ENCODE results near the gene RAB14.

Gene RAB14

DNA sequence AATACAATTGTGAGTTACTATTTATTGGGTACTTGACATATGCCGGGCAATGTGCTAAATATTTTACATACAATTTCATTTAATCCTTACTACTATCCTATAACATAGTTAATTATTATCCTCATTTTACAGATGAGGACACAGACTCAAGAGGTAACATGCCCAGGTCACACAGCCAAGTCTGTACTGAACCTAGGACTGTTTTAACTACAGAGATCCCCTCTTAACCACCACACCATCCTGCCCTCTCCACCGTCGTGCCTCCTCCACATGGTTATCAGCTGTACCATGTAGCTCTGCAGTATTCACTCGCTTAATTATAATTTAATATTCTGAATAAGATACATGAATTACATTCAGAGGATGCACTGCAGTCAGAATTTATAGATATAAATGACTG is 5.3 kb downstream of the RAB14 start:
- no peak overlapping the region for H3K27ac ChIP-seq (replicated peaks)
- DNase-seq (ENCODE audit: low read depth in 1 of 2, low spot score in 1 of 2): no peak
- no peak overlapping the region for H3K4me3 ChIP-seq (replicated peaks; ENCODE audit: insufficient read depth, low read length)
- no peak for TF ChIP-seq SPI1 (IDR thresholded peaks at IDR 0.05; ENCODE audit: borderline replicate concordance, low read depth)
- no peak for TF ChIP-seq GABPA (IDR thresholded peaks at IDR 0.05; ENCODE audit: low read depth)
- TF ChIP-seq, protein P1, sequence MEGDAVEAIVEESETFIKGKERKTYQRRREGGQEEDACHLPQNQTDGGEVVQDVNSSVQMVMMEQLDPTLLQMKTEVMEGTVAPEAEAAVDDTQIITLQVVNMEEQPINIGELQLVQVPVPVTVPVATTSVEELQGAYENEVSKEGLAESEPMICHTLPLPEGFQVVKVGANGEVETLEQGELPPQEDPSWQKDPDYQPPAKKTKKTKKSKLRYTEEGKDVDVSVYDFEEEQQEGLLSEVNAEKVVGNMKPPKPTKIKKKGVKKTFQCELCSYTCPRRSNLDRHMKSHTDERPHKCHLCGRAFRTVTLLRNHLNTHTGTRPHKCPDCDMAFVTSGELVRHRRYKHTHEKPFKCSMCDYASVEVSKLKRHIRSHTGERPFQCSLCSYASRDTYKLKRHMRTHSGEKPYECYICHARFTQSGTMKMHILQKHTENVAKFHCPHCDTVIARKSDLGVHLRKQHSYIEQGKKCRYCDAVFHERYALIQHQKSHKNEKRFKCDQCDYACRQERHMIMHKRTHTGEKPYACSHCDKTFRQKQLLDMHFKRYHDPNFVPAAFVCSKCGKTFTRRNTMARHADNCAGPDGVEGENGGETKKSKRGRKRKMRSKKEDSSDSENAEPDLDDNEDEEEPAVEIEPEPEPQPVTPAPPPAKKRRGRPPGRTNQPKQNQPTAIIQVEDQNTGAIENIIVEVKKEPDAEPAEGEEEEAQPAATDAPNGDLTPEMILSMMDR (IDR thresholded peaks at IDR 0.05; ENCODE audit: insufficient read depth, low read length): no peak
- TF ChIP-seq POLR2AphosphoS5 (IDR thresholded peaks at IDR 0.05; ENCODE audit: low read depth): no peak
- TF ChIP-seq, protein P2, sequence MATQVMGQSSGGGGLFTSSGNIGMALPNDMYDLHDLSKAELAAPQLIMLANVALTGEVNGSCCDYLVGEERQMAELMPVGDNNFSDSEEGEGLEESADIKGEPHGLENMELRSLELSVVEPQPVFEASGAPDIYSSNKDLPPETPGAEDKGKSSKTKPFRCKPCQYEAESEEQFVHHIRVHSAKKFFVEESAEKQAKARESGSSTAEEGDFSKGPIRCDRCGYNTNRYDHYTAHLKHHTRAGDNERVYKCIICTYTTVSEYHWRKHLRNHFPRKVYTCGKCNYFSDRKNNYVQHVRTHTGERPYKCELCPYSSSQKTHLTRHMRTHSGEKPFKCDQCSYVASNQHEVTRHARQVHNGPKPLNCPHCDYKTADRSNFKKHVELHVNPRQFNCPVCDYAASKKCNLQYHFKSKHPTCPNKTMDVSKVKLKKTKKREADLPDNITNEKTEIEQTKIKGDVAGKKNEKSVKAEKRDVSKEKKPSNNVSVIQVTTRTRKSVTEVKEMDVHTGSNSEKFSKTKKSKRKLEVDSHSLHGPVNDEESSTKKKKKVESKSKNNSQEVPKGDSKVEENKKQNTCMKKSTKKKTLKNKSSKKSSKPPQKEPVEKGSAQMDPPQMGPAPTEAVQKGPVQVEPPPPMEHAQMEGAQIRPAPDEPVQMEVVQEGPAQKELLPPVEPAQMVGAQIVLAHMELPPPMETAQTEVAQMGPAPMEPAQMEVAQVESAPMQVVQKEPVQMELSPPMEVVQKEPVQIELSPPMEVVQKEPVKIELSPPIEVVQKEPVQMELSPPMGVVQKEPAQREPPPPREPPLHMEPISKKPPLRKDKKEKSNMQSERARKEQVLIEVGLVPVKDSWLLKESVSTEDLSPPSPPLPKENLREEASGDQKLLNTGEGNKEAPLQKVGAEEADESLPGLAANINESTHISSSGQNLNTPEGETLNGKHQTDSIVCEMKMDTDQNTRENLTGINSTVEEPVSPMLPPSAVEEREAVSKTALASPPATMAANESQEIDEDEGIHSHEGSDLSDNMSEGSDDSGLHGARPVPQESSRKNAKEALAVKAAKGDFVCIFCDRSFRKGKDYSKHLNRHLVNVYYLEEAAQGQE (IDR thresholded peaks at IDR 0.05; ENCODE audit: insufficient replicate concordance, low read depth): no peak
- no peaks in the 10 kb centered on the region for H3K27me3 ChIP-seq (ENCODE audit: insufficient read depth, poor library complexity, severe bottlenecking)

DNA sequence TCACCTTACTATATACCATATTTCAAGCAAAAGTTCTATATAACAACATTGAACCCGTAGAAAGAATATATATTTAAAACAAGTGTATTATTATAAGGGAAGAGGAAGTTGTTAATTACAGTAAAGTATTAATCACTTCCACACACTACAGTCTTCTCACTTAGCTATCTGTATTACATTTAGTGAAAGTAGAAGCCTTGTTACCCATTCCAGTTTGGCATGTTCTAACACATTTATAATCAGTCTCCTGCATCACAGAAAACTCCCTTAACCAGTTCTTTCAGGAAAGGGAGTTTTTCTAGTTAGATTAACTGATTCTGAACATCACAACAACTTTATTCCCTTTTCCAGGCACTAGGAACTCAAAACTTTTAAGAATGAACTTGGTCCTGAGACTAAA is 6.9 kb downstream of the RAB14 start:
- DNase-seq (ENCODE audit: low read depth in 1 of 2, low spot score in 1 of 2): no peak
- TF ChIP-seq POLR2AphosphoS5 (IDR thresholded peaks at IDR 0.05; ENCODE audit: low read depth): no peak
- TF ChIP-seq SPI1 (IDR thresholded peaks at IDR 0.05; ENCODE audit: borderline replicate concordance, low read depth): no peak
- TF ChIP-seq, protein P1 (IDR thresholded peaks at IDR 0.05; ENCODE audit: insufficient read depth, low read length): no peak

DNA sequence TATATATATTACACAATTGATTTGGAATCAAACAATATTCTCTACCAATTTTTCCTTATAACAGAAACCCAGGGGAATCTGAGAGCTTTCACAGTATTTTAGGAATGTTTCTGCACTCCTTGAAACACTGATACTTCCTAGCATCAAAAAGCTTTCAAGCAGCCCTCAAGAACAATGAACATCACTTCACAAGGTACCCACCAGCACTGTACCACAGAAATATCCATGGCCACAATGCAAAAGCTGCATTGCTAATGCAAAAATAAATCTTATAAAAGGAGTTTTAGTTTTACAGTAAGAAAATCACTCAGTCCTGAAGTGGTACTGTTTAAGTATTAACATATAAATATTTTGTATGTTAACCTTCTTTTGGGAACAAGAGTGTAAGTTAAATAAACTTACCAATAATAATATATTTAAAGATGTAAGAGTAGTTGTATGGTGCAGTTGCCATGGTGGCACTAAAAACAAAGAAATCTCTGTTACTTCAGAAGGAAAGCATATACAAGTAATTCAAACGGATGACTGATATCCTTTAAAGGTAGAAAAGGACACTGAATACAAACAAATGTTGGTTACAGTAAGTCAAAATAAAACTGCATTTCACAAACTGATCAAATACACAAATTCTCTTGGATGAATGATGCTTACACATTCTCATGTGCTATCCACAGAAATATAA is 8.6 kb downstream of the RAB14 start:
- no peak for DNase-seq (ENCODE audit: low read depth in 1 of 2, low spot score in 1 of 2)
- TF ChIP-seq POLR2AphosphoS5 (IDR thresholded peaks at IDR 0.05; ENCODE audit: low read depth): no peak
- no peak for TF ChIP-seq SPI1 (IDR thresholded peaks at IDR 0.05; ENCODE audit: borderline replicate concordance, low read depth)
- TF ChIP-seq, protein P2 (IDR thresholded peaks at IDR 0.05; ENCODE audit: insufficient replicate concordance, low read depth): no peak
- TF ChIP-seq GABPA (IDR thresholded peaks at IDR 0.05; ENCODE audit: low read depth): no peak
- TF ChIP-seq, protein P1 (IDR thresholded peaks at IDR 0.05; ENCODE audit: insufficient read depth, low read length): no peak
- no peaks in the 10 kb centered on the region for H3K27me3 ChIP-seq (ENCODE audit: insufficient read depth, poor library complexity, severe bottlenecking)
- no peak overlapping the region for H3K27ac ChIP-seq (replicated peaks)
- H3K4me3 ChIP-seq (replicated peaks; ENCODE audit: insufficient read depth, low read length): no peak overlapping the region

More for the DNA sequence above, 6.9 kb downstream of the RAB14 start:
- Histone ChIP-seq H3K27ac (replicated peaks) (no peak overlapping the region), H3K27me3 (ENCODE audit: insufficient read depth, poor library complexity, severe bottlenecking) (no peaks in the 10 kb centered on the region), H3K4me3 (replicated peaks; ENCODE audit: insufficient read depth, low read length) (no peak overlapping the region)

DNA sequence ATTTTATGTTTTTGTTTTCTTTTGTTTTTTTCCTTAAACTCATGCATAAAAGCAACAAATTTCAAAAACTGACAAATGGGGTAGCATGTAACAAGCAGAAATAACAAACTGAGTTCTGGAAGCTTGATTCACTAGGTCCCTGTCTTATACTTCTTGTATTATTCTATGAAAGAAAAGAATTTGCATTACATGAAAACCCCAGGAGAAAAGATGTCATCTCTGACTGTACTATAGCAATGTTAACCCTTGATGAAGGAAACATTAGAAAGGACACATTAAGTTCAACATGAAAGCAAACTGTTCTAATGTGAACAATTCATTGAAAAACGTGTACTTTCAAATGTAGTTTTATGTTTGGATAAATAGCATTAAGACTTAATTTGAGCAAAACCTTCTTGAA is 9.2 kb downstream of the RAB14 start:
- Histone ChIP-seq H3K4me3 (replicated peaks; ENCODE audit: insufficient read depth, low read length) (no peak overlapping the region), H3K27ac (replicated peaks) (no peak overlapping the region), H3K27me3 (ENCODE audit: insufficient read depth, poor library complexity, severe bottlenecking) (no peaks in the 10 kb centered on the region)
- TF ChIP-seq POLR2AphosphoS5 (IDR thresholded peaks at IDR 0.05; ENCODE audit: low read depth): no peak
- no peak for TF ChIP-seq GABPA (IDR thresholded peaks at IDR 0.05; ENCODE audit: low read depth)
- TF ChIP-seq, protein P1 (IDR thresholded peaks at IDR 0.05; ENCODE audit: insufficient read depth, low read length): no peak
- TF ChIP-seq, protein P2 (IDR thresholded peaks at IDR 0.05; ENCODE audit: insufficient replicate concordance, low read depth): no peak
- TF ChIP-seq SPI1 (IDR thresholded peaks at IDR 0.05; ENCODE audit: borderline replicate concordance, low read depth): no peak
- DNase-seq (ENCODE audit: low read depth in 1 of 2, low spot score in 1 of 2): no peak

Measured in HL-60 (cell line).